Ammon's horn (tissue), 1 donor: Measurements from ENCODE around the gene COPS7A.

Experiments
- DNase-seq: peaks from one replicate; pipeline ENCODE4 v3.0.0-alpha.2; 2016; ENCODE audit warnings: low spot score

Gene COPS7A

DNA sequence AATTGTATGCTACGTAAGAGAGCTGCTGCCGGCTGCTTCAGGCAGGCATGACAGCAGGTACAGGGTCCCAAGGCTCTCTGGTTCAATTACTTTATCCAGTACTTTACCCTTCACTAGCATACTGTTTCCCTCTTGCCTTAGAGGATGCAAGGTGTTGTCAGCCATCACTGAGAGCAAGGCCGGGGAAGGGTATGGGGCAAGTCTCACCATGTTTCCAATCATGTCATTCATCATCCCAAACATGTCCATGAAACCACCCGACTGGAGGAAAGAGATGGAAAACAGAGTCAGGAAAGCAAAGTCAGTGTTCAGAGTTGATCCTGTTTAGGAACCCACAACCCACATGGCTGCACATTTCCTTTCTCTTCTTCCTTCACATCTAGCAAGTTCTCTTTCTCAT lies 26.7 kb downstream of the COPS7A start:
- no peak for DNase-seq

- DNase-seq = no peak
Measured at GRCh38 chr12:6751767-6752166, 27.9 kb downstream of the COPS7A start.

GRCh38 chr12:6752167-6752920 lies 28.5 kb downstream of the COPS7A start:
- DNase-seq = peak; percentile 45

GRCh38 chr12:6752921-6753771 lies 29.3 kb downstream of the COPS7A start, which contains the start of gene MLF2:
Gene MLF2 (minus strand): TSS chr12:6753141. CDS start chr12:6752334, 807 bp downstream.
- DNase-seq = peak; percentile 99

DNA sequence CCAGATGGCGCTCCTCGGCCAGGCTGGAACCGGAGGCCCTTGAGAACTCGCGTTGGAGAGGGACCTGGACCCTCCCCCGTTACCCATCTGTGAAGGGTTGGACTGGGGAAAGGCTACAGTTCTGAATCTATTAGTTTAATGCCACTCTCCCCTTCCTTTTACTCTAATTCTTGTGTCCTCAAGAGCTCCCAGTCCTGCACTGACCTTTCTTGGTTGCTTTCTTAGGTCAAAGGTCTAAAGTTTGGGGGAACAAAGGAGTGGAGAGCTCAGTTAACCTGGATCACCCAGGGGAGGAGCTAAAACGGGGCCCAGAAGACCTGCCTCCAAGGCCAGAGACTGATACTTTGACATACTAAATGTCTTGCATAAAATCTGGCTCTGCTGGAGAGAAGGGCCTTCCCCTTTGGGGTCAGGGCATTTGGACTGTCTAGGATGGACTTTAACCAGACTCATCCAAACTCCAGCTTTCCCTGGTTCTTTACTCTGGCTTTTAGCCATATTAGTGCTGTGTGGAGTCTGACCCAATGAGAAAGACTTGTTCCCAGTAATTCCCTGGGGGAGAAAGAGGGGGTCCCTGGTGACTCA lies 30.0 kb downstream of the COPS7A start:
- no peak for DNase-seq

GRCh38 chr12:6754411-6754810 lies 30.6 kb downstream of the COPS7A start:
- DNase-seq = peak; percentile 50

GRCh38 chr12:6757028-6757690 lies 33.3 kb downstream of the COPS7A start:
- no peak for DNase-seq

GRCh38 chr12:6758506-6759095 lies 34.8 kb downstream of the COPS7A start:
- DNase-seq = no peak

GRCh38 chr12:6759741-6760140 lies 35.9 kb downstream of the COPS7A start:
- DNase-seq = no peak

DNA sequence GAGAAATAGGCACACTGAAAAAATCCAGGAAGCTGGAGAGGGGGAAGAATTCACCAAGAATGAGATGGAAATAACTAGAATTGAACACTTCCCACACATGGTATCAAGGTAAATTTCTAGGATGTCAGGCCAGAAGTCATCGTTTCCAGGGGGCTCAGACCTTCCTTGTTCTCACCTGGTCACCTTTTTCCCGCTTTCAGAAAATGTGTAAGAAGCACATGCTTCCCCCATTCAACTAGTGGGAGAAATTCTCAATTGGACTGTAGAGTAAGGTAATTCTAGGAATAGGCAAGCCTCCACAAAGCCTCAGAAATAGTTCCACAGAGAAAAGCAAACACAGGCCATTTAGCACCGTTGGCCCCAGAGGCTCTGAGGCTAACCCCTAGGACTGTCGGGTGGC lies 39.5 kb downstream of the COPS7A start:
- DNase-seq = no peak

- peak; percentile 97 for DNase-seq
Measured at GRCh38 chr12:6764011-6764828, 40.4 kb downstream of the COPS7A start.

DNA sequence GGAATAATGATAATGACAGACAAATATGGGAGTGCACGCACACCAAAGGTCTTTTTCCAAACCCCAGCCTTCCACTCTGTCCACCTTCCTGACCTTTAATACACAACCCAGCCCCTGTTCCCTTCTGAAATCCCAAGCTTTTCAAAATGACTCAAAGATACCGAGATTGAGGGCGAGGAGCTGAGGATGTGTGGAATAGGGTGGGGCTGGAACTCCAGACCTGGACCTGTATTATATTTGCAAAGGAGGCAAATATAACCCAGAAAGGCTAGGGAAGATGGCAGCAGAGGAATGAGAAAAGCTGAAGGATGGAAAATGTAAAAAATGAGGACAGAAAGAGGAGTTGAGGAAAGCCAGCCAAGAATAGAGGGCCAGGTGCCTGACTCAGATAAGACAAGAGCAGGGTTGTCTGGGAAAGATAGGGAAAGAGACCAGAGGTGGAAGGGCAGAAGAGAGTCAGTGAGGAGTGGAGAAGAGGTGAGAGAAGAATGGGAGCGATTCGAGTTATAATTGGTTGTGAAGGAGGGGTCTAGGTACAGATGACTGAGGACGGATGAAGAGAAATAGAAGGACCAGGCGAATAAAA lies 41.3 kb downstream of the COPS7A start:
- no peak for DNase-seq

DNA sequence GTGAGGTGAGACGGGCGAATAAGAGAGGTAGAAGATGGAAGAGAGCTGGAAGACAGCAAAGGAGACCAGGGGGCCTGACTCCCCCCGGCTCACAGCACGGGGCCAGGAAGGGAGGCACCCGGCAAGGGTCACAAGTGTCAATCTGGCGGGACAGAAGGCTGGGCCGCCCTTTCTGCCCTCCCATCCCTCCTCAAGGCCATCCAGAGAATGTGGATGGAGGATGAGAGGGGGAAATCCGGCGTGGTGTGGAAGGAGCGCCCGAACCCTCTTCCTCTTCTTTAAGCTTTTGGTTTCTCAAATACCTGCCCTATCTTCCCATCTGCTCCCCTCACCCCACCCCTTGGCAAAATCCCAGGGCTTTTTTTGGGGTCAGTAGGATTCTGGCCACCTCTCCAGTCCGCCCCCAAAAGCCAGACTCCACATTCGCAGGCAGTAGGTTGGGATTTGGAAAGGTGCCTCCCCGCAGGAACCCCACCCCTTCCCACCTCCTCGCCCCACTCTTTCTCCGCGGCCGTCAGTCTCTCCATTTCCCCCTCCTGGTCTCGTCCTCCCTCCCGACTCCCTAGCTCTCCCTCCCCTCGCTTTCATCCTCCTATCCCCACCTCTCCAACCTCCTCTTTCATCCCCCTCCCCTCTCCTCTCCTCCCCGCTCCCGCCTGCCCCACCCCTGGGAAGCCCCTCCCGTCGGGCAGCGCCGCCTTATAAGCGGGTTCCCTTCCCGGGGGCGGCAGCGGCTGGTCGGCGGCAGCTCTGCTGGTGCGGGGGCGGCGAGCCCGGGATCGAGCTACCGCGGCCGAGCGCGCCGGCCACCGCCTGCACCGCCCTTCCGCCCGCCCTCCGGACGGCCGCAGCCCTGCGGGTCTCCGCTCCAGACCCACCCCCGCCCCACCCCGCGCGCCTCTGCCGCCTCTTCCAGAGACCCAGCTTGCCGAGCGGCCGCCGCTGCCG lies 42.1 kb downstream of the COPS7A start, which contains the start of gene PTMS:
Gene PTMS (plus strand): TSS at position 730 of the 948 bp plus-strand sequence. CDS start 343 bp downstream, outside the sequence.
- peak; percentile 85 for DNase-seq

DNA sequence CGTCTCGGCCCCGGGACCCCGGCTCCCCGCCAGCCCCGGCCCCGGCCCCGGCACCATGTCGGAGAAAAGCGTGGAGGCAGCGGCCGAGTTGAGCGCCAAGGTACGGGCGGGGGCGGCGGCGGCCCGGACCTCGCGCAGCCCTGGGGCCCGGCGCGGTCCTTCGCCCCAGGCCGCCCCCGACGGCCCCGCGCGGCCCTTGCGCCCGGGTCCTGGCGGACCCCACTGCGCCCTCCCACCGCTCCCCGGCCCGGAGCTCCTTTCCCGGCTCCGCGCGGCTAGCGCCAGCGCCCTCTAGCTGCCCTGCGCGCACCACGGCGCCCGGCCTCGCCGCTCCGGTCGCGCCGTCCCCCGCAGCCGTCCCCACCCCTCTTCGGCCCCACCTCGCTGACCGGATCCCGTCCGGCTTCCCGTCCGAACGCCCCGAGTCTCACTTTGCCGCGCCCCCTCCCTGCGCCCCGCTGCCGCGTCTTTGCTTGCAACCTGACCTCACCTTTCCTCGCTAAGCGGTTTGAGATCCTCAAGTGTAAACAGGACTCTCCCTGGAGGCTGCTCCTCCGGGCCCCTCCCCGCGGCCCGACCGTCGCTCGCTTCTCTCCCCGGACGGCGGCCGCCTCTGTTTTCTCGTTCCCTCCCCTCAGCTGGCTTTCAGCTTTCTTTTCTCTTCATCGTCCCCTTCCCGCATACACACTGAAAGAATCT lies 43.0 kb downstream of the COPS7A start:
- peak; percentile 79 for DNase-seq

DNA sequence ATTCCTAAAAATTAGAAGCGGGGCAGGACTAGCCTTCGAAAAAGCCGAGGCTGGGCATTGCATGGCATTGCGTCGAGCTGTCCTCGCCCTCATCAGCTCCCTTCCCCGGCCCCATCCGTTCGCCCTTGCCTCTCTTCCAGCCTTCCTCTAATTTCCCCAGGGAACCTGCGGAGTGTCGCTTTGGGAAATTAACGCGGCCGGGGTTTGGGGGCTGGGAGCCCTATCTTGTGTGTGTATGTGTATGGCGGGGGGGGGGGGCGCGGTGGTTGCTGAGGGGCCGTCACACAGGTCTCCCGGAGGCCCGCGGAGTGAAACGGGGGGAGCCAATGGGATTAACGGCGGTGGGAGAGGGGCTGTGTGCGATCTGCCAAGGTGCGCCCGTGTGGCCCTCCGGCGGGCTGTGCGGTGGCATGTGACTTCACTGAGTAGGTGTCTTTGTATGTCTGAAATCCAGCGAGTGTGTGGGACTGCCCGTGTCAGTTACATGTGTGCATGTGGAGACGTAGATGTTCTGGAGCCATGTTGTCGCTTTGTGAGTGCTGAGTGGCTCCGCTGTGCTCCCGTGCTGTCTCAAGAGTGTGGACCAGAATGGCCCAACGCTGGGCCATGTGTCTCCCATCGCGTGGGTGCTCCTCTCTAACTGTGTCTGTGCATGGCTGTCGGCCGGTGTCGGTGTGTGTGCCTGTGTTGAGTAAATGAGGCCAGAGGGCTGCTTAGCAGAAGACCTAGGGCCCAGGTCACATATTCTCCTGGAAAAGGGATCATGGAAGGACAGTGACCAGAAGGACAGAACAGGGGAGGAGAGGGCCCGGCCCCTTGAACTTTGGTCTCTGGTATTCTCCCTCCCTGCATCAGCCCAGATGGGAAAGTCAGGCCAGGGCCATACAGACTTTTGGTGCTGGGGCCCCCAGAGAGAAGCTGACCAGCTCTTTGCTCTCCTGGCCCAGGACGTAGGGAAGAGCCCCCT lies 43.8 kb downstream of the COPS7A start:
- peak; percentile 68 for DNase-seq

- no peak for DNase-seq
Measured at GRCh38 chr12:6768437-6768914, 44.6 kb downstream of the COPS7A start.

GRCh38 chr12:6768990-6769389 lies 45.1 kb downstream of the COPS7A start:
- no peak for DNase-seq
